ENCODE results near the gene TBC1D2. TPM values are rescaled to one million over a fixed set of nuclear protein-coding genes. Genes with fewer than 3 reads are reported as not detected.

The TBC1D2 gene
- 16.0 TPM for polyA plus RNA-seq (2013, experiment 1 of 2)
- 16.2 TPM for polyA plus RNA-seq (2013, experiment 2 of 2)

- Histone ChIP-seq H4K8ac (ENCODE audit: low read depth, low read length) (no peak within 1 kb of the TSS), H3K56ac (ENCODE audit: low read length) (peak within 1 kb of the TSS; percentile 90), H2AK5ac (ENCODE audit: low read length) (no peak within 1 kb of the TSS), H3K18ac (ENCODE audit: low read length) (peak within 1 kb of the TSS; percentile 42), H3K27me3 (ENCODE audit: insufficient read depth, low read length, poor library complexity) (no peaks in the 10 kb centered on the region), H3K23ac (ENCODE audit: low read length) (no peak within 1 kb of the TSS), H3K4me2 (ENCODE audit: low read length) (peak within 1 kb of the TSS; percentile 59), H3K27ac (ENCODE audit: low read depth, low read length) (peak within 1 kb of the TSS; percentile 87), H2BK120ac (ENCODE audit: low read depth, low read length) (no peak within 1 kb of the TSS), H4K5ac (ENCODE audit: low read length) (no peak within 1 kb of the TSS), H3K4me1 (ENCODE audit: control insufficient read depth, low read depth, low read length) (peaks cover 11% of the 10 kb centered on the region), H3K4me3 (ENCODE audit: low read length) (peak within 1 kb of the TSS; percentile 81), H2BK15ac (replicated peaks; ENCODE audit: low read depth) (no peak within 1 kb of the TSS), H3K79me1 (ENCODE audit: low read length) (peaks cover 18% of the 10 kb centered on the region), H2BK5ac (ENCODE audit: low read length) (peak within 1 kb of the TSS; percentile 79), H3K9ac (ENCODE audit: low read length) (peak within 1 kb of the TSS; percentile 75), H3K4ac (ENCODE audit: low read depth, low read length) (peak within 1 kb of the TSS; percentile 75), H3K79me2 (ENCODE audit: control insufficient read depth, insufficient read depth, low read length) (peaks cover 33% of the 10 kb centered on the region), H3K36me3 (ENCODE audit: control insufficient read depth, insufficient read depth, low read length) (no peaks in the 10 kb centered on the region)
- DNase-seq: peak; percentile 98
- no CpG with 5 or more reads among the region's 64 CpGs for WGBS (ENCODE audit: extremely low coverage, insufficient coverage, low lambda C conversion rate)
Observed at GRCh38 chr9:98255578-98256296, at the start of gene TBC1D2. TBC1D2 (minus strand) TSS chr9:98255649; CDS start chr9:98255541, 108 bp downstream.

- Histone ChIP-seq H3K27me3 (ENCODE audit: insufficient read depth, low read length, poor library complexity) (no peaks in the 10 kb centered on the region), H3K18ac (ENCODE audit: low read length) (no peak overlapping the region), H3K4me2 (ENCODE audit: low read length) (no peak overlapping the region), H4K5ac (ENCODE audit: low read length) (no peak overlapping the region), H3K27ac (ENCODE audit: low read depth, low read length) (no peak overlapping the region), H3K23ac (ENCODE audit: low read length) (no peak overlapping the region), H3K56ac (ENCODE audit: low read length) (peak overlapping the region; percentile 4), H3K79me1 (ENCODE audit: low read length) (no peaks in the 10 kb centered on the region), H2BK5ac (ENCODE audit: low read length) (no peak overlapping the region), H3K9ac (ENCODE audit: low read length) (no peak overlapping the region), H2AK5ac (ENCODE audit: low read length) (no peak overlapping the region), H3K36me3 (ENCODE audit: control insufficient read depth, insufficient read depth, low read length) (no peaks in the 10 kb centered on the region), H3K79me2 (ENCODE audit: control insufficient read depth, insufficient read depth, low read length) (no peaks in the 10 kb centered on the region), H4K8ac (ENCODE audit: low read depth, low read length) (no peak overlapping the region), H3K4me3 (ENCODE audit: low read length) (no peak overlapping the region), H3K4ac (ENCODE audit: low read depth, low read length) (no peak overlapping the region), H2BK15ac (replicated peaks; ENCODE audit: low read depth) (no peak overlapping the region), H2BK120ac (ENCODE audit: low read depth, low read length) (no peak overlapping the region), H3K4me1 (ENCODE audit: control insufficient read depth, low read depth, low read length) (no peaks in the 10 kb centered on the region)
- DNase-seq: no peak
- whole genome bisulfite sequencing (ENCODE audit: extremely low coverage, insufficient coverage, low lambda C conversion rate): no CpG with 5 or more reads among the region's 4 CpGs
Observed at GRCh38 chr9:98304381-98304780, 48.9 kb upstream of the TBC1D2 start.

- no peaks in the 10 kb centered on the region for H3K79me1 ChIP-seq (ENCODE audit: low read length)
- no peak overlapping the region for H2BK5ac ChIP-seq (ENCODE audit: low read length)
- no peaks in the 10 kb centered on the region for H3K27me3 ChIP-seq (ENCODE audit: insufficient read depth, low read length, poor library complexity)
- no peak overlapping the region for H2BK15ac ChIP-seq (replicated peaks; ENCODE audit: low read depth)
- H2AK5ac ChIP-seq (ENCODE audit: low read length): peak overlapping the region; percentile 16
- no peak overlapping the region for H4K8ac ChIP-seq (ENCODE audit: low read depth, low read length)
- H3K36me3 ChIP-seq (ENCODE audit: control insufficient read depth, insufficient read depth, low read length): no peaks in the 10 kb centered on the region
- no peak overlapping the region for H3K23ac ChIP-seq (ENCODE audit: low read length)
- DNase-seq: no peak
- H2BK120ac ChIP-seq (ENCODE audit: low read depth, low read length): peak overlapping the region; percentile 8
- H3K56ac ChIP-seq (ENCODE audit: low read length): peak overlapping the region; percentile 40
- H3K4me1 ChIP-seq (ENCODE audit: control insufficient read depth, low read depth, low read length): no peaks in the 10 kb centered on the region
- no CpG with 5 or more reads among the region's 8 CpGs for WGBS (ENCODE audit: extremely low coverage, insufficient coverage, low lambda C conversion rate)
- H3K18ac ChIP-seq (ENCODE audit: low read length): peak overlapping the region; percentile 53
- no peaks in the 10 kb centered on the region for H3K79me2 ChIP-seq (ENCODE audit: control insufficient read depth, insufficient read depth, low read length)
- no peak overlapping the region for H3K27ac ChIP-seq (ENCODE audit: low read depth, low read length)
- H3K4me2 ChIP-seq (ENCODE audit: low read length): no peak overlapping the region
- no peak overlapping the region for H4K5ac ChIP-seq (ENCODE audit: low read length)
- no peak overlapping the region for H3K9ac ChIP-seq (ENCODE audit: low read length)
- H3K4me3 ChIP-seq (ENCODE audit: low read length): no peak overlapping the region
- peak overlapping the region; percentile 6 for H3K4ac ChIP-seq (ENCODE audit: low read depth, low read length)
Observed at GRCh38 chr9:98303633-98304125, 48.2 kb upstream of the TBC1D2 start.

GRCh38 chr9:98302938-98303632 is 47.6 kb upstream of the TBC1D2 start:
- Histone ChIP-seq H3K4ac (ENCODE audit: low read depth, low read length) (peak overlapping the region; percentile 6), H3K4me3 (ENCODE audit: low read length) (no peak overlapping the region), H3K27me3 (ENCODE audit: insufficient read depth, low read length, poor library complexity) (no peaks in the 10 kb centered on the region), H2BK15ac (replicated peaks; ENCODE audit: low read depth) (no peak overlapping the region), H3K27ac (ENCODE audit: low read depth, low read length) (no peak overlapping the region), H3K18ac (ENCODE audit: low read length) (peak overlapping the region; percentile 53), H4K5ac (ENCODE audit: low read length) (no peak overlapping the region), H4K8ac (ENCODE audit: low read depth, low read length) (no peak overlapping the region), H3K79me1 (ENCODE audit: low read length) (no peaks in the 10 kb centered on the region), H3K79me2 (ENCODE audit: control insufficient read depth, insufficient read depth, low read length) (no peaks in the 10 kb centered on the region), H3K56ac (ENCODE audit: low read length) (peak overlapping the region; percentile 40), H3K4me2 (ENCODE audit: low read length) (no peak overlapping the region), H3K4me1 (ENCODE audit: control insufficient read depth, low read depth, low read length) (no peaks in the 10 kb centered on the region), H3K9ac (ENCODE audit: low read length) (no peak overlapping the region), H2BK120ac (ENCODE audit: low read depth, low read length) (peak overlapping the region; percentile 8), H2BK5ac (ENCODE audit: low read length) (no peak overlapping the region), H3K36me3 (ENCODE audit: control insufficient read depth, insufficient read depth, low read length) (no peaks in the 10 kb centered on the region), H2AK5ac (ENCODE audit: low read length) (peak overlapping the region; percentile 16), H3K23ac (ENCODE audit: low read length) (no peak overlapping the region)
- no CpG with 5 or more reads among the region's 13 CpGs for WGBS (ENCODE audit: extremely low coverage, insufficient coverage, low lambda C conversion rate)
- no peak for DNase-seq

GRCh38 chr9:98302150-98302549 is 46.7 kb upstream of the TBC1D2 start:
- Histone ChIP-seq H2BK5ac (ENCODE audit: low read length) (no peak overlapping the region), H3K56ac (ENCODE audit: low read length) (no peak overlapping the region), H3K27ac (ENCODE audit: low read depth, low read length) (no peak overlapping the region), H3K4me2 (ENCODE audit: low read length) (no peak overlapping the region), H2BK120ac (ENCODE audit: low read depth, low read length) (no peak overlapping the region), H3K79me1 (ENCODE audit: low read length) (no peaks in the 10 kb centered on the region), H3K79me2 (ENCODE audit: control insufficient read depth, insufficient read depth, low read length) (no peaks in the 10 kb centered on the region), H3K18ac (ENCODE audit: low read length) (no peak overlapping the region), H3K4me3 (ENCODE audit: low read length) (no peak overlapping the region), H3K36me3 (ENCODE audit: control insufficient read depth, insufficient read depth, low read length) (no peaks in the 10 kb centered on the region), H2AK5ac (ENCODE audit: low read length) (no peak overlapping the region), H3K27me3 (ENCODE audit: insufficient read depth, low read length, poor library complexity) (no peaks in the 10 kb centered on the region), H3K4ac (ENCODE audit: low read depth, low read length) (no peak overlapping the region), H3K23ac (ENCODE audit: low read length) (no peak overlapping the region), H4K8ac (ENCODE audit: low read depth, low read length) (no peak overlapping the region), H3K9ac (ENCODE audit: low read length) (no peak overlapping the region), H4K5ac (ENCODE audit: low read length) (no peak overlapping the region), H3K4me1 (ENCODE audit: control insufficient read depth, low read depth, low read length) (no peaks in the 10 kb centered on the region), H2BK15ac (replicated peaks; ENCODE audit: low read depth) (no peak overlapping the region)
- no peak for DNase-seq
- WGBS (ENCODE audit: extremely low coverage, insufficient coverage, low lambda C conversion rate): no CpG with 5 or more reads among the region's 5 CpGs

Data from mesendoderm (in vitro differentiated cells).